HL-60 (cell line): ENCODE results near the gene DOK6.

Source experiments
- POLR2AphosphoS5 ChIP-seq: IDR thresholded peaks from 2 replicates; pipeline ENCODE4 v1.6.1; 2012; ENCODE audit warnings: low read depth
- TF ChIP-seq, protein P1 (sequence below): IDR thresholded peaks from one replicate; pipeline ENCODE4 v1.5.1; 2011; ENCODE audit warnings: low read length, control low read depth, inconsistent platforms; ENCODE audit not compliant: insufficient read depth

DNA sequence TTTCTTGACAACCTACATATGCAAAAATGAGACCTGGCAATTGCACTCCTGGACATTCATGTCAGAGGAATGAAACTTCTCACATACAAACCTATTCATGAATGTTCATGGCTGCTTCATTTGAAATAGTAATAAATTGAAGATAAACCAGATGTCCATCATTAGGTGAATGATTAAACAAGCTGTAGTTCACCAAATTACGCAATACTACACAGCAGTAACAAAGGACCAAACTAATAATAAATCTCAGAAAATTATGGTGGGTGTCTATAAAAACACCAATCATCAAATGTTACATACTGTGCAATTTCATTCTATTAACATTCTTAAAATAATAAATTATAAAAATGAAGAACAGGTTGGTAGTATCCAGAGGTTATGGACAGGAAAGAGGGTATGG is 13.5 kb downstream of the DOK6 start:
- TF ChIP-seq, protein P1, sequence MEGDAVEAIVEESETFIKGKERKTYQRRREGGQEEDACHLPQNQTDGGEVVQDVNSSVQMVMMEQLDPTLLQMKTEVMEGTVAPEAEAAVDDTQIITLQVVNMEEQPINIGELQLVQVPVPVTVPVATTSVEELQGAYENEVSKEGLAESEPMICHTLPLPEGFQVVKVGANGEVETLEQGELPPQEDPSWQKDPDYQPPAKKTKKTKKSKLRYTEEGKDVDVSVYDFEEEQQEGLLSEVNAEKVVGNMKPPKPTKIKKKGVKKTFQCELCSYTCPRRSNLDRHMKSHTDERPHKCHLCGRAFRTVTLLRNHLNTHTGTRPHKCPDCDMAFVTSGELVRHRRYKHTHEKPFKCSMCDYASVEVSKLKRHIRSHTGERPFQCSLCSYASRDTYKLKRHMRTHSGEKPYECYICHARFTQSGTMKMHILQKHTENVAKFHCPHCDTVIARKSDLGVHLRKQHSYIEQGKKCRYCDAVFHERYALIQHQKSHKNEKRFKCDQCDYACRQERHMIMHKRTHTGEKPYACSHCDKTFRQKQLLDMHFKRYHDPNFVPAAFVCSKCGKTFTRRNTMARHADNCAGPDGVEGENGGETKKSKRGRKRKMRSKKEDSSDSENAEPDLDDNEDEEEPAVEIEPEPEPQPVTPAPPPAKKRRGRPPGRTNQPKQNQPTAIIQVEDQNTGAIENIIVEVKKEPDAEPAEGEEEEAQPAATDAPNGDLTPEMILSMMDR: no peak
- TF ChIP-seq POLR2AphosphoS5: no peak
